HCT116 (cell line): ENCODE results near the gene HLCS. TPM values are rescaled to one million over a fixed set of nuclear protein-coding genes. Genes with fewer than 3 reads are reported as not detected.

Experiments
- ATAC-seq: fragments of 200-7000 bp; cut with Tn5 transposase; 2 replicates; pipeline ENCODE4 v1.9.1; 2020; ENCODE audit warnings: mild to moderate bottlenecking, moderate library complexity
- BruUV-seq: library from RNA; stranded (reverse); fragments of 400-500 nt; replicated peaks from 2 replicates; lab custom pipeline; 2021; lab: Mats Ljungman, UMichigan
- CTCF ChIA-PET: fragments of 300-600 bp; sonication (Branson Sonifier 250); formaldehyde crosslinking; loops from one replicate; lab custom pipeline; 2021; ENCODE audit warnings: antibody characterized with exemption; lab: Charles Lee
- POLR2A ChIA-PET: fragments of 300-600, 350-600 bp; sonication (Branson Sonifier 250); formaldehyde crosslinking; loops from one replicate; lab custom pipeline; 2021; ENCODE audit warnings: antibody characterized with exemption; lab: Charles Lee
- RAD21 ChIA-PET, 2 experiments: fragments of 300-600 bp; sonication (Branson Sonifier 250); formaldehyde crosslinking; loops; one replicate each; lab custom pipeline; 2023; ENCODE audit warnings: low total read pairs in 2 of 2; ENCODE audit not compliant: uncharacterized antibody in 2 of 2, unreplicated experiment in 2 of 2, low non-redundant PET in 1 of 2; lab: Charles Lee
- DNase-seq: peaks from one replicate; pipeline ENCODE4 v3.0.0-alpha.2; 2010; ENCODE audit warnings: low read depth, low spot score
- H2AFZ ChIP-seq: fragments of 200-600 bp; shearing (Covaris generic), sonication (generic); 2 replicates; pipeline ENCODE4 v1.6.1; 2017; ENCODE audit warnings: low read depth, mixed run types, mixed read lengths, antibody characterized with exemption, low read length; ENCODE audit not compliant: poor library complexity, severe bottlenecking
- H3K27ac ChIP-seq: 2 replicates; pipeline ENCODE4 v1.5.1; 2012; ENCODE audit warnings: low read depth, low read length
- H3K27me3 ChIP-seq: fragments of 200-600 bp; sonication (generic); 2 replicates; pipeline ENCODE4 v1.6.1; 2016; ENCODE audit warnings: mixed run types, low read length, mixed read lengths; ENCODE audit not compliant: insufficient read depth
- H3K36me3 ChIP-seq, 2 experiments: fragments of 200-500 bp in 1 of 2; fragments of 200-600 bp in 1 of 2; sonication (Bioruptor generic) in 1 of 2; sonication (generic) in 1 of 2; 2 replicates each; pipeline versions ENCODE4 v1.5.1 to v1.6.1; 2014 to 2016; ENCODE audit warnings: low read length in 2 of 2, inconsistent platforms in 1 of 2, mixed read lengths in 1 of 2, mixed run types in 1 of 2; ENCODE audit not compliant: insufficient read depth in 2 of 2, control insufficient read depth in 1 of 2
- H3K4me1 ChIP-seq, 2 experiments: fragments of 200-600 bp in 1 of 2; sonication (generic) in 1 of 2; 2 replicates each; pipeline versions ENCODE4 v1.5.1 to v1.6.1; 2012 to 2017; ENCODE audit warnings: low read length in 2 of 2, inconsistent platforms in 1 of 2, mild to moderate bottlenecking in 1 of 2, mixed read lengths in 1 of 2, mixed run types in 1 of 2, moderate library complexity in 1 of 2; ENCODE audit not compliant: insufficient read depth in 2 of 2, control insufficient read depth in 1 of 2
- H3K4me2 ChIP-seq: fragments of 200-600 bp; sonication (generic); 2 replicates; pipeline ENCODE4 v1.6.1; 2017; ENCODE audit warnings: mixed run types, low read length, mixed read lengths
- H3K4me3 ChIP-seq, 2 experiments: fragments of 200-600 bp in 1 of 2; sonication (generic) in 1 of 2; replicated peaks in 1 of 2; 2 replicates each; pipeline ENCODE4 v1.5.1; 2011 to 2016; ENCODE audit warnings: low read length in 2 of 2, control low read depth in 1 of 2, low read depth in 1 of 2, mild to moderate bottlenecking in 1 of 2, mixed read lengths in 1 of 2, mixed run types in 1 of 2
- H3K79me2 ChIP-seq: fragments of 200-600 bp; sonication (generic); 2 replicates; pipeline ENCODE4 v1.6.1; 2017; ENCODE audit warnings: mild to moderate bottlenecking, mixed run types, low read length, moderate library complexity, mixed read lengths; ENCODE audit not compliant: insufficient read depth
- H3K9ac ChIP-seq: fragments of 200-600 bp; sonication (generic); 2 replicates; pipeline ENCODE4 v1.6.1; 2016; ENCODE audit warnings: low read length, mixed read lengths
- H3K9me2 ChIP-seq: fragments of 200-600 bp; sonication (generic), shearing (Covaris generic); 2 replicates; pipeline ENCODE4 v1.6.1; 2017; ENCODE audit warnings: mixed run types, mild to moderate bottlenecking, moderate library complexity; ENCODE audit not compliant: insufficient read depth
- H3K9me3 ChIP-seq, 2 experiments: fragments of 200-500 bp in 1 of 2; fragments of 200-600 bp in 1 of 2; sonication (Bioruptor generic) in 1 of 2; sonication (generic) in 1 of 2; 2 replicates each; pipeline ENCODE4 v1.6.1; 2014 to 2017; ENCODE audit warnings: low read length in 2 of 2, mixed read lengths in 2 of 2, inconsistent platforms in 1 of 2, low read depth in 1 of 2, mild to moderate bottlenecking in 1 of 2, mixed run types in 1 of 2, moderate library complexity in 1 of 2; ENCODE audit not compliant: control insufficient read depth in 1 of 2, insufficient read depth in 1 of 2
- H4K20me1 ChIP-seq: fragments of 200-600 bp; sonication (generic), shearing (Covaris generic); 2 replicates; pipeline ENCODE4 v1.6.1; 2017; ENCODE audit warnings: mixed run types, mild to moderate bottlenecking, moderate library complexity; ENCODE audit not compliant: insufficient read depth
- CEBPB ChIP-seq: IDR thresholded peaks from 2 replicates; pipeline ENCODE4 v1.6.1; 2012; ENCODE audit warnings: low read depth
- EGR1 ChIP-seq: IDR thresholded peaks from 2 replicates; pipeline ENCODE4 v1.6.1; 2012; ENCODE audit warnings: low read depth
- ELF1 ChIP-seq: IDR thresholded peaks from 2 replicates; pipeline ENCODE4 v1.6.1; 2012; ENCODE audit warnings: low read depth, borderline replicate concordance
- EZH2 ChIP-seq: fragments of 200-600 bp; sonication (generic); IDR thresholded peaks from 2 replicates; pipeline ENCODE4 v1.6.1; 2017; ENCODE audit warnings: antibody characterized with exemption, mixed run types
- EZH2phosphoT487 ChIP-seq: fragments of 200-600 bp; IDR thresholded peaks from 2 replicates; pipeline ENCODE4 v1.6.1; 2018; ENCODE audit warnings: antibody characterized with exemption, borderline replicate concordance
- FOSL1 ChIP-seq: IDR thresholded peaks from 2 replicates; pipeline ENCODE4 v1.6.1; 2012; ENCODE audit warnings: low read depth
- JUND ChIP-seq: IDR thresholded peaks from 2 replicates; pipeline ENCODE4 v1.6.1; 2012
- SIN3A ChIP-seq: IDR thresholded peaks from 2 replicates; pipeline ENCODE4 v1.6.1; 2012; ENCODE audit warnings: low read depth
- SP1 ChIP-seq: IDR thresholded peaks from 2 replicates; pipeline ENCODE4 v1.6.1; 2012; ENCODE audit warnings: low read depth
- TCF7L2 ChIP-seq: IDR thresholded peaks from 2 replicates; pipeline ENCODE4 v1.7.0; 2011; ENCODE audit warnings: borderline replicate concordance, inconsistent platforms; ENCODE audit not compliant: insufficient read depth, insufficient read length; ENCODE audit errors: extremely low read depth
- ZNF274 ChIP-seq: fragments of 200-500 bp; sonication (Bioruptor generic); IDR thresholded peaks from 2 replicates; pipeline ENCODE4 v1.6.1; 2014; ENCODE audit warnings: mild to moderate bottlenecking, low read depth, low read length, inconsistent platforms
- intact Hi-C: fragments of 100-400 bp; cut with micrococcal nuclease; formaldehyde crosslinking; loops from 2 replicates; pipeline ENCODE4 v1.10.0; 2022
- total RNA-seq: library from RNA; stranded (reverse); gene quantifications from one replicate; pipeline ENCODE4 v1.2.1, GENCODE V29; 2021; ENCODE audit not compliant: unreplicated experiment
- TF ChIP-seq, protein P1 (sequence below): IDR thresholded peaks from 2 replicates; pipeline ENCODE4 v1.6.1; 2012
- TF ChIP-seq, protein P2 (sequence below): IDR thresholded peaks from 2 replicates; pipeline ENCODE4 v1.6.1; 2012
- TF ChIP-seq, protein P3 (sequence below), 3 experiments: fragments of 200-600 bp in 1 of 3; sonication (generic) in 1 of 3; IDR thresholded peaks in 2 of 3; conservative IDR thresholded peaks in 1 of 3; 2 replicates each; pipeline ENCODE4 v1.5.1; 2012 to 2017; ENCODE audit warnings: low read depth in 2 of 3, low read length in 2 of 3, antibody characterized with exemption in 1 of 3, borderline replicate concordance in 1 of 3, control low read depth in 1 of 3, mild to moderate bottlenecking in 1 of 3, mixed read lengths in 1 of 3, mixed run types in 1 of 3, moderate library complexity in 1 of 3; ENCODE audit not compliant: insufficient read depth in 1 of 3

HLCS gene
- total RNA-seq, 1 experiment from 2014 or later, result 18.5 TPM

DNA sequence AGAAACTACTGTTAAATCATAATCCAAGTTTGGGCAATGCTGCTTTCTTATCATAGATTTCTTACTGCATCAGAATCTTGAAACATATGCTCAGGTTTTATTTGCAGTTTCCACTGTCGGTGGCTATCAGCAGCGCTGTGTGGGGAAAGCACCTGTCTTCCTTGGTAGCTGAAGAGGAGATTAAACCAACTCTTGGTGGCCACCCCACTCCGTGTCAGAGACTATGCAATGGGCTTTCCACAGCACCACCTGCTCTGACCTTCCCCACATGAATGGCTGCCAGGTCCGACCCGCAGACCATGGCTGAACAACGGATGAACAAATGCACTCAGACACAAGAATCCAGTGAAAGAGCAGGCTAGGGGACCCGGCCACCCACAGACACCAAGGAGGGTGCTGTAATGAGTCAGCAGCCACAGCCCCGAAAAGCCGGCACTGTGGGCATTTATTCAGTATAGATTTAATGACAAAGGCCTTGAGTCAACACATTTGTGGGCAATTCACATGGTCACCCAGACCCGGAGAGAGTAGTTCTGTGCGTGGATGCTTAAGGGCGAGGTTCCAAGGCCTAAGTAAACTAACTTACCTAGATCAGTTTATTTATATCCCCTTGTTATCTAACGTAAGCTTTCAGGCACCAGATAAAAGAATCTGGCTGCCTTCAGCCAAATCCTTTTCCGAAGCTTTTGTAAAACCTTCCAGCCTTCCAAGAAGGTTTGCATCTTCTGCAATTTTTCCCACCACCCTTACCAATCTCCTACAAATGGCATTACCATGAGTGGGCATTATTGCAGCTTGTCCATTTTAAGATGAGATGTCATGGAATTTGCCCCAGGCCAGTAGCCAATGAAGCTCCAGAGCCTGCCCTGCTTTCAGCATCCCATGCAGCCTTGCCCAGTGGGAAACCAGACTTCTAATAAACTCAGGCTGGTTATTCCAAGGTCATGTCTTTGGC is 82.7 kb downstream of the HLCS start:
- POLR2A ChIA-PET, result no interaction called here
- ATAC-seq (peak; percentile 52), DNase-seq (no peak)
- no peak overlapping the region for H3K27ac ChIP-seq
- H3K9me3 ChIP-seq, result no peaks in the 10 kb centered on the region
- H3K4me1 ChIP-seq, result peaks cover 3 to 13% of the 10 kb centered on the region in 2 experiments; a peak in 2 of 4 replicates
- CTCF ChIA-PET, result no interaction called here
- H2AFZ ChIP-seq, result no peak overlapping the region
- BruUV-seq, result no TSS peak
- H3K79me2 ChIP-seq, result no peaks in the 10 kb centered on the region
- H3K36me3 ChIP-seq, result no peaks in the 10 kb centered on the region
- no peaks in the 10 kb centered on the region for H3K9me2 ChIP-seq
- no peak overlapping the region for H3K4me3 ChIP-seq
- RAD21 ChIA-PET, result no interaction called here
- H3K27me3 ChIP-seq, result no peaks in the 10 kb centered on the region
- H3K9ac ChIP-seq, result no peak overlapping the region
- H3K4me2 ChIP-seq, result peak overlapping the region; percentile 27; the same call in 1 of the 2 replicates
- intact Hi-C loops, result no loop called here
- no peaks in the 10 kb centered on the region for H4K20me1 ChIP-seq
- no peak for TF ChIP-seq SIN3A
- TF ChIP-seq, all 23 proteins: peak for 0

DNA sequence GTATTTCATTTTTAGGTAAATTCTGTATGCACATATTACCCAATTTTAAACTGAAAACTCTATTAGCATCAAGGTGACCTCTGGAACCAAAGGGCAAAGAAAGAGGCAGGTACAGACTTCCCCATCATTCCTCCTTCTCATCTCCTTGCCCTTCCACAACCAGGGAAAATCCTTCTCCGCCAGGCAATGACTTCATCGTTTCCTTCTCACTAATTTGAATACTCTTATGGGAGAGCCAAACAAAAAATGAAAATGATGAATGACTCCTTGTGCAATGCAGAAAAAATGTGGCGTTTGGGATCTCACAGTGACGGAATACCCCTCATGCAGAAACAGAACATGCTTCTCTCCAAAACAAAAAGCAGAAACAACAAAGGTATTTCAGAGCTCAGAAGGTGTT is 83.7 kb downstream of the HLCS start:
- no peaks in the 10 kb centered on the region for H3K9me2 ChIP-seq
- no peaks in the 10 kb centered on the region for H3K36me3 ChIP-seq
- no peak overlapping the region for H3K27ac ChIP-seq
- no peaks in the 10 kb centered on the region for H3K79me2 ChIP-seq
- TF ChIP-seq SIN3A (no peak), EZH2 (no peak), FOSL1 (no peak), EGR1 (no peak), TCF7L2 (no peak), ZNF274 (no peak), CEBPB (no peak), SP1 (no peak), EZH2phosphoT487 (no peak), ELF1 (no peak), JUND (no peak)
- TF ChIP-seq, protein P1, sequence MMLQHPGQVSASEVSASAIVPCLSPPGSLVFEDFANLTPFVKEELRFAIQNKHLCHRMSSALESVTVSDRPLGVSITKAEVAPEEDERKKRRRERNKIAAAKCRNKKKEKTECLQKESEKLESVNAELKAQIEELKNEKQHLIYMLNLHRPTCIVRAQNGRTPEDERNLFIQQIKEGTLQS, result no peak
- TF ChIP-seq, protein P2, sequence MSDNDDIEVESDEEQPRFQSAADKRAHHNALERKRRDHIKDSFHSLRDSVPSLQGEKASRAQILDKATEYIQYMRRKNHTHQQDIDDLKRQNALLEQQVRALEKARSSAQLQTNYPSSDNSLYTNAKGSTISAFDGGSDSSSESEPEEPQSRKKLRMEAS, result no peak
- TF ChIP-seq, protein P3, sequence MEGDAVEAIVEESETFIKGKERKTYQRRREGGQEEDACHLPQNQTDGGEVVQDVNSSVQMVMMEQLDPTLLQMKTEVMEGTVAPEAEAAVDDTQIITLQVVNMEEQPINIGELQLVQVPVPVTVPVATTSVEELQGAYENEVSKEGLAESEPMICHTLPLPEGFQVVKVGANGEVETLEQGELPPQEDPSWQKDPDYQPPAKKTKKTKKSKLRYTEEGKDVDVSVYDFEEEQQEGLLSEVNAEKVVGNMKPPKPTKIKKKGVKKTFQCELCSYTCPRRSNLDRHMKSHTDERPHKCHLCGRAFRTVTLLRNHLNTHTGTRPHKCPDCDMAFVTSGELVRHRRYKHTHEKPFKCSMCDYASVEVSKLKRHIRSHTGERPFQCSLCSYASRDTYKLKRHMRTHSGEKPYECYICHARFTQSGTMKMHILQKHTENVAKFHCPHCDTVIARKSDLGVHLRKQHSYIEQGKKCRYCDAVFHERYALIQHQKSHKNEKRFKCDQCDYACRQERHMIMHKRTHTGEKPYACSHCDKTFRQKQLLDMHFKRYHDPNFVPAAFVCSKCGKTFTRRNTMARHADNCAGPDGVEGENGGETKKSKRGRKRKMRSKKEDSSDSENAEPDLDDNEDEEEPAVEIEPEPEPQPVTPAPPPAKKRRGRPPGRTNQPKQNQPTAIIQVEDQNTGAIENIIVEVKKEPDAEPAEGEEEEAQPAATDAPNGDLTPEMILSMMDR (IDR thresholded peaks at IDR 0.05 in 2 of 3, conservative IDR thresholded peaks at IDR 0.05 in 1 of 3; ENCODE audit: borderline replicate concordance in 1 of 3, insufficient read depth in 1 of 3, low read depth in 2 of 3, low read length in 2 of 3), result no peak
- TF ChIP-seq, all 23 proteins: peak for 0
- no peak overlapping the region for H3K4me3 ChIP-seq
- RAD21 ChIA-PET, result no interaction called here
- POLR2A ChIA-PET, result no interaction called here
- H3K9ac ChIP-seq, result no peak overlapping the region
- DNase-seq (no peak), ATAC-seq (no peak)
- intact Hi-C loops, result no loop called here
- H3K4me2 ChIP-seq, result no peak overlapping the region
- H3K4me1 ChIP-seq, result peaks cover 3 to 13% of the 10 kb centered on the region in 2 experiments; a peak in 2 of 4 replicates
- CTCF ChIA-PET, result no interaction called here
- no peak overlapping the region for H2AFZ ChIP-seq
- no peaks in the 10 kb centered on the region for H4K20me1 ChIP-seq
- no peaks in the 10 kb centered on the region for H3K27me3 ChIP-seq
- no TSS peak for BruUV-seq
- H3K9me3 ChIP-seq, result no peaks in the 10 kb centered on the region; a peak in 1 of 4 replicates
